ENCODE measurements around the gene CADPS2. TPM values are rescaled to one million over a fixed set of nuclear protein-coding genes. Genes with fewer than 3 reads are reported as not detected.

The CADPS2 gene
- total RNA-seq, 2 donors from 2014 or later: 4.3 to 11.7 TPM

- H3K4me3 ChIP-seq (ENCODE audit: low read length): no peak overlapping the region
- Mint-ChIP-seq H3K4me3 (no peak overlapping the region), H3K27ac (no peak overlapping the region), H3K36me3 (ENCODE audit: low read depth) (peaks cover 9% of the 10 kb centered on the region), H3K9me3 (peaks cover 28% of the 10 kb centered on the region), H3K4me1 (peaks cover 25% of the 10 kb centered on the region), H3K27me3 (ENCODE audit: insufficient read depth) (peaks cover 5% of the 10 kb centered on the region)
- 94 to 100% methylated on average over 1 to 4 of the region's 4 CpGs for WGBS, 2 experiments (ENCODE audit: insufficient coverage in 1 of 2, insufficient read length in 1 of 2)
- H3K27me3 ChIP-seq (ENCODE audit: control insufficient read depth, insufficient read depth, low read length, poor library complexity, severe bottlenecking): no peaks in the 10 kb centered on the region
- H3K9me3 ChIP-seq (ENCODE audit: control insufficient read depth, low read length): peaks cover 1% of the 10 kb centered on the region
- H3K4me1 ChIP-seq (ENCODE audit: control insufficient read depth, insufficient read depth, low read length): no peaks in the 10 kb centered on the region
- H3K36me3 ChIP-seq (ENCODE audit: control insufficient read depth, insufficient read depth, low read length): no peaks in the 10 kb centered on the region
- no peak for DNase-seq
- TF ChIP-seq CTCF (conservative IDR thresholded peaks at IDR 0.05): no peak
- H3K9ac ChIP-seq (ENCODE audit: extremely low read depth, low read length, poor library complexity, severe bottlenecking): no peak overlapping the region
- no peak overlapping the region for H3K27ac ChIP-seq (ENCODE audit: low read depth, low read length)
Measured at GRCh38 chr7:122674502-122674901, 211.8 kb downstream of the CADPS2 start.

GRCh38 chr7:122673951-122674350, 212.3 kb downstream of the CADPS2 start:
- peaks cover 23% of the 10 kb centered on the region for H3K4me1 Mint-ChIP-seq
- Histone ChIP-seq H3K27ac (ENCODE audit: low read depth, low read length) (no peak overlapping the region), H3K9ac (ENCODE audit: extremely low read depth, low read length, poor library complexity, severe bottlenecking) (no peak overlapping the region), H3K36me3 (ENCODE audit: control insufficient read depth, insufficient read depth, low read length) (no peaks in the 10 kb centered on the region), H3K4me1 (ENCODE audit: control insufficient read depth, insufficient read depth, low read length) (no peaks in the 10 kb centered on the region), H3K9me3 (ENCODE audit: control insufficient read depth, low read length) (no peaks in the 10 kb centered on the region), H3K27me3 (ENCODE audit: control insufficient read depth, insufficient read depth, low read length, poor library complexity, severe bottlenecking) (no peaks in the 10 kb centered on the region), H3K4me3 (ENCODE audit: low read length) (no peak overlapping the region)
- no peak for DNase-seq
- H3K36me3 Mint-ChIP-seq (ENCODE audit: low read depth): peaks cover 6% of the 10 kb centered on the region
- H3K27ac Mint-ChIP-seq: no peak overlapping the region
- WGBS, 2 experiments (ENCODE audit: insufficient coverage in 1 of 2, insufficient read length in 1 of 2): 92 to 96% methylated on average over 7 to 21 of the region's 21 CpGs
- peaks cover 24% of the 10 kb centered on the region for H3K9me3 Mint-ChIP-seq
- TF ChIP-seq CTCF (conservative IDR thresholded peaks at IDR 0.05): no peak
- peaks cover 5% of the 10 kb centered on the region for H3K27me3 Mint-ChIP-seq (ENCODE audit: insufficient read depth)
- H3K4me3 Mint-ChIP-seq: no peak overlapping the region

- H3K9me3 Mint-ChIP-seq: peaks cover 14% of the 10 kb centered on the region
- Histone ChIP-seq H3K4me3 (ENCODE audit: low read length) (no peak overlapping the region), H3K4me1 (ENCODE audit: control insufficient read depth, insufficient read depth, low read length) (no peaks in the 10 kb centered on the region), H3K9me3 (ENCODE audit: control insufficient read depth, low read length) (no peaks in the 10 kb centered on the region), H3K27ac (ENCODE audit: low read depth, low read length) (no peak overlapping the region), H3K27me3 (ENCODE audit: control insufficient read depth, insufficient read depth, low read length, poor library complexity, severe bottlenecking) (no peaks in the 10 kb centered on the region), H3K36me3 (ENCODE audit: control insufficient read depth, insufficient read depth, low read length) (no peaks in the 10 kb centered on the region), H3K9ac (ENCODE audit: extremely low read depth, low read length, poor library complexity, severe bottlenecking) (no peak overlapping the region)
- no peak for TF ChIP-seq CTCF (conservative IDR thresholded peaks at IDR 0.05)
- no peak overlapping the region for H3K4me3 Mint-ChIP-seq
- no peak overlapping the region for H3K27ac Mint-ChIP-seq
- WGBS, 2 experiments (ENCODE audit: insufficient coverage in 1 of 2, insufficient read length in 1 of 2): 93 to 97% methylated on average over 8 of the region's 8 CpGs
- H3K4me1 Mint-ChIP-seq: peaks cover 18% of the 10 kb centered on the region
- H3K27me3 Mint-ChIP-seq (ENCODE audit: insufficient read depth): peaks cover 5% of the 10 kb centered on the region
- peaks cover 6% of the 10 kb centered on the region for H3K36me3 Mint-ChIP-seq (ENCODE audit: low read depth)
- DNase-seq: no peak
Measured at GRCh38 chr7:122672536-122672935, 213.7 kb downstream of the CADPS2 start.
